OCI-LY7 (cell line): ENCODE results near the gene MPZL3. TPM values are rescaled to one million over a fixed set of nuclear protein-coding genes. Genes with fewer than 3 reads are reported as not detected.

ENCODE experiments used
- BruUV-seq: library from RNA; stranded (reverse); fragments of 400-500 nt; replicated peaks from 2 replicates; lab custom pipeline; 2021; lab: Mats Ljungman, UMichigan
- CTCF ChIA-PET: fragments of 300-600 bp; sonication (Branson Sonifier 250); formaldehyde crosslinking; loops from one replicate; lab custom pipeline; 2022; ENCODE audit warnings: antibody characterized with exemption; ENCODE audit not compliant: unreplicated experiment; lab: Charles Lee
- POLR2A ChIA-PET: fragments of 300-600 bp; sonication (Branson Sonifier 250); formaldehyde crosslinking; loops from one replicate; lab custom pipeline; 2022; ENCODE audit warnings: antibody characterized with exemption; lab: Charles Lee
- DNase-seq: peaks from one replicate; pipeline ENCODE4 v3.0.0-alpha.2; 2015; ENCODE audit warnings: low spot score
- H2AFZ ChIP-seq: fragments of 200-600 bp; sonication (generic), shearing (Covaris generic); 2 replicates; pipeline ENCODE4 v1.6.1; 2014; ENCODE audit warnings: mild to moderate bottlenecking, antibody characterized with exemption, low read length, moderate library complexity
- H3K27ac ChIP-seq: fragments of 200-600 bp; sonication (generic); 2 replicates; pipeline ENCODE4 v1.5.1; 2014; ENCODE audit warnings: mixed run types, low read depth, mild to moderate bottlenecking, moderate library complexity, low read length, inconsistent platforms; ENCODE audit not compliant: poor library complexity, severe bottlenecking
- H3K36me3 ChIP-seq: fragments of 200-600 bp; sonication (generic); 2 replicates; pipeline ENCODE4 v1.6.1; 2014; ENCODE audit warnings: mild to moderate bottlenecking, antibody characterized with exemption, low read length, moderate library complexity, mixed read lengths; ENCODE audit not compliant: insufficient read depth
- H3K4me1 ChIP-seq: fragments of 200-600 bp; sonication (generic); 2 replicates; pipeline ENCODE4 v1.5.1; 2014; ENCODE audit warnings: mild to moderate bottlenecking, low read length; ENCODE audit not compliant: insufficient read depth, poor library complexity, severe bottlenecking
- H3K4me2 ChIP-seq: fragments of 200-600 bp; sonication (generic); 2 replicates; pipeline ENCODE4 v1.6.1; 2014; ENCODE audit warnings: mild to moderate bottlenecking, low read length
- H3K4me3 ChIP-seq: fragments of 200-600 bp; sonication (generic); 2 replicates; pipeline ENCODE4 v1.5.1; 2014; ENCODE audit warnings: mild to moderate bottlenecking, low read depth, low read length; ENCODE audit not compliant: poor library complexity, severe bottlenecking
- H3K79me2 ChIP-seq: fragments of 200-600 bp; sonication (generic); 2 replicates; pipeline ENCODE4 v1.6.1; 2016; ENCODE audit warnings: low read depth, mild to moderate bottlenecking, low read length, moderate library complexity, mixed read lengths; ENCODE audit not compliant: insufficient read depth
- H3K9me2 ChIP-seq: fragments of 200-600 bp; sonication (generic); 2 replicates; pipeline ENCODE4 v1.6.1; 2016; ENCODE audit warnings: mild to moderate bottlenecking, low read length, mixed read lengths; ENCODE audit not compliant: insufficient read depth
- H3K9me3 ChIP-seq: fragments of 200-600 bp; sonication (generic); 2 replicates; pipeline ENCODE4 v1.6.1; 2014; ENCODE audit warnings: mild to moderate bottlenecking, mixed run types, low read length, mixed read lengths
- H4K20me1 ChIP-seq: fragments of 200-600 bp; sonication (generic); 2 replicates; pipeline ENCODE4 v1.6.1; 2014; ENCODE audit warnings: mild to moderate bottlenecking, antibody characterized with exemption, low read length, moderate library complexity, mixed read lengths; ENCODE audit not compliant: insufficient read depth
- EZH2phosphoT487 ChIP-seq: fragments of 200-600 bp; sonication (generic); IDR thresholded peaks from 2 replicates; pipeline ENCODE4 v1.6.1; 2018; ENCODE audit warnings: low read depth, borderline replicate concordance, mild to moderate bottlenecking, mixed run types, antibody characterized with exemption, low read length, moderate library complexity, mixed read lengths
- intact Hi-C: fragments of 100-400 bp; cut with micrococcal nuclease; formaldehyde crosslinking; loops from one replicate; pipeline ENCODE4 v1.10.0; 2022; ENCODE audit not compliant: unreplicated experiment
- total RNA-seq, 2 experiments: library from RNA; depleted of rRNA in 1 of 2; stranded (reverse); fragments of >200 nt in 1 of 2; shearing (Covaris generic) in 1 of 2; gene quantifications; 2 replicates each; pipeline ENCODE4 v1.2.3, GENCODE V29; 2014 to 2022
- TF ChIP-seq, protein P1 (sequence below): fragments of 200-600 bp; sonication (generic); conservative IDR thresholded peaks from 2 replicates; pipeline ENCODE4 v1.5.1; 2014; ENCODE audit warnings: mild to moderate bottlenecking, antibody characterized with exemption, low read length, moderate library complexity, mixed read lengths

MPZL3 gene
- total RNA-seq, 2 experiments from 2014 or later, result 1.9 to 5.8 TPM

DNA sequence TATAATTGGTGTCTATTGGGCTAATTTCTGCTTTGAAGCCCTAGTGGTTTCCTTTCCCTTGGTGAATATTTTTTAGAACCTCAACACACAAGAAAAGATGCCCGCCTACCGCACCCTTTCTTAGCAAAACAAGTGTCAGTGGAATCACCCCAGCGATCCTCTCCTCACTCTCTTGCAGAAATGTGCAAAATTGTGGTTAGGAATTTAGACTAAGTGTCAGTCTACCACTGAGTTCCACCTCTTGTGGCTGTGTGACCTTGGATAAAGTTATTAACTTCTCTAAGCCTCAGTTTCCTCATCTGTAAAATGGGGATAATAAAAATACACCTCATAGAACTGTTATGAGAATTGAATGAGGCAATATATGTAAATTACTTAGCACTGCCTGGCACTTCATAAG is 22.1 kb downstream of the MPZL3 start:
- Histone ChIP-seq H3K27ac (no peak overlapping the region), H3K9me2 (no peaks in the 10 kb centered on the region), H3K79me2 (no peaks in the 10 kb centered on the region), H3K4me1 (peaks cover 17% of the 10 kb centered on the region), H4K20me1 (no peaks in the 10 kb centered on the region), H3K4me3 (no peak overlapping the region), H3K4me2 (no peak overlapping the region), H2AFZ (no peak overlapping the region), H3K36me3 (no peaks in the 10 kb centered on the region), H3K9me3 (no peaks in the 10 kb centered on the region)
- no peak for TF ChIP-seq EZH2phosphoT487
- TF ChIP-seq, protein P1, sequence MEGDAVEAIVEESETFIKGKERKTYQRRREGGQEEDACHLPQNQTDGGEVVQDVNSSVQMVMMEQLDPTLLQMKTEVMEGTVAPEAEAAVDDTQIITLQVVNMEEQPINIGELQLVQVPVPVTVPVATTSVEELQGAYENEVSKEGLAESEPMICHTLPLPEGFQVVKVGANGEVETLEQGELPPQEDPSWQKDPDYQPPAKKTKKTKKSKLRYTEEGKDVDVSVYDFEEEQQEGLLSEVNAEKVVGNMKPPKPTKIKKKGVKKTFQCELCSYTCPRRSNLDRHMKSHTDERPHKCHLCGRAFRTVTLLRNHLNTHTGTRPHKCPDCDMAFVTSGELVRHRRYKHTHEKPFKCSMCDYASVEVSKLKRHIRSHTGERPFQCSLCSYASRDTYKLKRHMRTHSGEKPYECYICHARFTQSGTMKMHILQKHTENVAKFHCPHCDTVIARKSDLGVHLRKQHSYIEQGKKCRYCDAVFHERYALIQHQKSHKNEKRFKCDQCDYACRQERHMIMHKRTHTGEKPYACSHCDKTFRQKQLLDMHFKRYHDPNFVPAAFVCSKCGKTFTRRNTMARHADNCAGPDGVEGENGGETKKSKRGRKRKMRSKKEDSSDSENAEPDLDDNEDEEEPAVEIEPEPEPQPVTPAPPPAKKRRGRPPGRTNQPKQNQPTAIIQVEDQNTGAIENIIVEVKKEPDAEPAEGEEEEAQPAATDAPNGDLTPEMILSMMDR, result no peak
- CTCF ChIA-PET, result no interaction called here
- no TSS peak for BruUV-seq
- no peak for DNase-seq
- intact Hi-C loops, result no loop called here
- POLR2A ChIA-PET, result no interaction called here

DNA sequence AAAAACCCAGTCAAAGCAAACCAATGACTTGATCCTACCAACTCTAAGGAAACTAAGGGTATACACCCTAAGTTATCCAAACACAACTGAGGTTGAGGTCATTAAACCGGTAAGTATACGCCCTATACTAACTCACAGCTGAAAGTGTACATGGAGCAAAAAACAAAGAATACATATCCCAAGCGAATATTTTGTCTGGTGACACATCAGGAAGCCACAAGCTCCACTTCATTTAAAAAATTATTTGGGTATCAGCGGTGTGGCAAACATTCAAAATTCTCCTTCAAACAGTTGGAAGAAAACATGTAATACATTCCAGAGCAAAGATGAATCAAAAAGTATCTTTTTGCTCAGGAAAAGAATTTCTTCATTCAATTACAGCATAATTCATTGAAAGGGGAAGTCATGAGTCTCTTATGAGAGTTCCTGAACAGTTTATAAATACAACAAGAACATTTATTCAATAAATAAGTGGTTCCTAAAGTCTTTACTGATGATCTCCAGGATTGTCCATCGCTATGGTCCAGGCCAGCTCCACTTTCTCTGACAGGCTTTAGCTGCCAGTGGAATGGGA is 22.8 kb downstream of the MPZL3 start:
- TF ChIP-seq, protein P1, result no peak
- TF ChIP-seq EZH2phosphoT487, result no peak
- Histone ChIP-seq H3K4me1 (peaks cover 21% of the 10 kb centered on the region), H3K4me2 (no peak overlapping the region), H3K4me3 (no peak overlapping the region), H3K9me2 (no peaks in the 10 kb centered on the region), H4K20me1 (no peaks in the 10 kb centered on the region), H3K36me3 (no peaks in the 10 kb centered on the region), H3K9me3 (no peaks in the 10 kb centered on the region), H3K79me2 (no peaks in the 10 kb centered on the region), H3K27ac (no peak overlapping the region), H2AFZ (no peak overlapping the region)
- intact Hi-C loops, result no loop called here
- no peak for DNase-seq
- no TSS peak for BruUV-seq
- ChIA-PET CTCF (interaction anchor here (0.5 kb wide), 1 partner anchor 16 kb away, joined by 9 read pairs; no protein-coding TSS in a partner anchor), POLR2A (no interaction called here)
